CD4-positive, alpha-beta T cell (primary cell): ENCODE data around the gene ROBO2. TPM values are rescaled to one million over a fixed set of nuclear protein-coding genes. Genes with fewer than 3 reads are reported as not detected.

ENCODE experiments used
- ATAC-seq: fragments of 200-7000 bp; cut with Tn5 transposase; one replicate; pipeline ENCODE4 v1.10.0; 2022; ENCODE audit warnings: mild to moderate bottlenecking; ENCODE audit not compliant: poor library complexity
- CTCF ChIA-PET: fragments of 350-600 bp; sonication (Branson Sonifier 250); formaldehyde crosslinking; loops from one replicate; lab custom pipeline; 2021; ENCODE audit warnings: antibody characterized with exemption, inconsistent platforms; lab: Charles Lee
- POLR2A ChIA-PET: fragments of 350-600 bp; sonication (Branson Sonifier 250); formaldehyde crosslinking; loops from one replicate; lab custom pipeline; 2021; ENCODE audit warnings: antibody characterized with exemption, inconsistent platforms; lab: Charles Lee
- DNase-seq, 14 experiments: peaks; one replicate each; pipeline ENCODE4 v3.0.0-alpha.2; 2013 to 2020; ENCODE audit warnings: mixed read lengths in 2 of 14
- H3K27ac ChIP-seq, 2 donors: one replicate each; pipeline versions ENCODE4 v1.5.1 to v1.7.0; 2013; ENCODE audit warnings: low read length in 2 of 2, low read depth in 1 of 2, mild to moderate bottlenecking in 1 of 2
- H3K27me3 ChIP-seq, 2 experiments: 1 replicate in 1 of 2; 2 replicates in 1 of 2; pipeline versions ENCODE4 v1.6.1 to v1.7.0; 2013; ENCODE audit warnings: low read length in 2 of 2, control low read depth in 1 of 2, mild to moderate bottlenecking in 1 of 2, moderate library complexity in 1 of 2; ENCODE audit not compliant: insufficient read depth in 2 of 2, control insufficient read depth in 1 of 2
- H3K36me3 ChIP-seq: one replicate; pipeline ENCODE4 v1.6.1; 2013; ENCODE audit warnings: low read length, control low read depth; ENCODE audit not compliant: insufficient read depth
- H3K4me1 ChIP-seq: one replicate; pipeline ENCODE4 v1.6.1; 2013; ENCODE audit warnings: low read length, control low read depth; ENCODE audit not compliant: insufficient read depth
- H3K4me3 ChIP-seq: one replicate; pipeline ENCODE4 v1.5.1; 2013; ENCODE audit warnings: mild to moderate bottlenecking, low read length, moderate library complexity
- H3K9me3 ChIP-seq, 2 experiments: 1 replicate in 1 of 2; 2 replicates in 1 of 2; pipeline versions ENCODE4 v1.6.1 to v1.7.0; 2013; ENCODE audit warnings: low read length in 2 of 2, mild to moderate bottlenecking in 2 of 2, control low read depth in 1 of 2, moderate library complexity in 1 of 2; ENCODE audit not compliant: control insufficient read depth in 1 of 2, insufficient read depth in 1 of 2
- H3K27ac Mint-ChIP-seq: one replicate; pipeline ENCODE4 v1.8.0; 2020; ENCODE audit warnings: mixed read lengths
- H3K27me3 Mint-ChIP-seq: one replicate; pipeline ENCODE4 v1.8.0; 2021; ENCODE audit warnings: mixed read lengths
- H3K36me3 Mint-ChIP-seq: one replicate; pipeline ENCODE4 v1.8.0; 2021; ENCODE audit warnings: low read depth, mixed read lengths
- H3K4me1 Mint-ChIP-seq: one replicate; pipeline ENCODE4 v1.8.0; 2021; ENCODE audit warnings: low read depth, mixed read lengths
- H3K4me3 Mint-ChIP-seq: one replicate; pipeline ENCODE4 v1.8.0; 2020; ENCODE audit warnings: mild to moderate bottlenecking, mixed read lengths
- H3K9me3 Mint-ChIP-seq: one replicate; pipeline ENCODE4 v1.8.0; 2020; ENCODE audit warnings: mixed read lengths
- intact Hi-C, 2 experiments: fragments of 100-400 bp; cut with DNase I in 1 of 2; cut with micrococcal nuclease in 1 of 2; formaldehyde crosslinking; loops; one replicate each; pipeline versions ENCODE4 v1.15.1 to v1.9.0; 2023 to 2025; cut with DNase I, micrococcal nuclease
- total RNA-seq, 174 experiments: library from RNA in 2 of 174; stranded (reverse) in 2 of 174; gene quantifications; one replicate each; pipeline ENCODE4 v1.2.3 and lab custom pipeline; 2021 to 2026
- TF ChIP-seq, protein P1 (sequence below): fragments of 200-600 bp; IDR thresholded peaks from one replicate; pipeline ENCODE4 v1.8.0; 2022; ENCODE audit warnings: antibody characterized with exemption, mild to moderate bottlenecking

ROBO2 gene
- total RNA-seq, 2 experiments from 2014 or later, result not detected

DNA sequence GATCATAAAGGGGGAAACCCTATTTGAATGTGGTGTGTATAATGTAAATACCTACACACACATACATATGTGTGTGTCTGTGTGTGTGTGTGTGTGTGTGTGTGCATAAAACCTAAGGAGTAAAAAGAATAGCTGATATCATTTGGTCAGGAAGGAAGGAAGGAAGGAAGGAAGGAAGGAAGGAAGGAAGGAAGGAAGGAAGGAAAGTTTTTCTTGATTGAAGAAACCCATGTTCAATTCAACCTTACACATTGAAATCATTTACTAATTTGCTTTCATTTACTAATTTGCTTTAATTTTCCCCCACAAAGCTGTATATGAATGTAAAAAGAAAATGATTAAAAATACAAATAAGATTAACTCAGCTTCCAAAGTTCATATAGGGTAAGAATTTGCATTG lies 386.6 kb downstream of the ROBO2 start:
- no peaks in the 10 kb centered on the region for H3K36me3 Mint-ChIP-seq
- DNase-seq (no peak), ATAC-seq (no peak)
- ChIA-PET POLR2A (no interaction called here), CTCF (no interaction called here)
- TF ChIP-seq, protein P1, sequence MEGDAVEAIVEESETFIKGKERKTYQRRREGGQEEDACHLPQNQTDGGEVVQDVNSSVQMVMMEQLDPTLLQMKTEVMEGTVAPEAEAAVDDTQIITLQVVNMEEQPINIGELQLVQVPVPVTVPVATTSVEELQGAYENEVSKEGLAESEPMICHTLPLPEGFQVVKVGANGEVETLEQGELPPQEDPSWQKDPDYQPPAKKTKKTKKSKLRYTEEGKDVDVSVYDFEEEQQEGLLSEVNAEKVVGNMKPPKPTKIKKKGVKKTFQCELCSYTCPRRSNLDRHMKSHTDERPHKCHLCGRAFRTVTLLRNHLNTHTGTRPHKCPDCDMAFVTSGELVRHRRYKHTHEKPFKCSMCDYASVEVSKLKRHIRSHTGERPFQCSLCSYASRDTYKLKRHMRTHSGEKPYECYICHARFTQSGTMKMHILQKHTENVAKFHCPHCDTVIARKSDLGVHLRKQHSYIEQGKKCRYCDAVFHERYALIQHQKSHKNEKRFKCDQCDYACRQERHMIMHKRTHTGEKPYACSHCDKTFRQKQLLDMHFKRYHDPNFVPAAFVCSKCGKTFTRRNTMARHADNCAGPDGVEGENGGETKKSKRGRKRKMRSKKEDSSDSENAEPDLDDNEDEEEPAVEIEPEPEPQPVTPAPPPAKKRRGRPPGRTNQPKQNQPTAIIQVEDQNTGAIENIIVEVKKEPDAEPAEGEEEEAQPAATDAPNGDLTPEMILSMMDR, result no peak
- no peaks in the 10 kb centered on the region for H3K36me3 ChIP-seq
- no peaks in the 10 kb centered on the region for H3K27me3 Mint-ChIP-seq
- no peak overlapping the region for H3K27ac Mint-ChIP-seq
- no peak overlapping the region for H3K4me3 Mint-ChIP-seq
- H3K4me1 Mint-ChIP-seq, result no peaks in the 10 kb centered on the region
- H3K27ac ChIP-seq, result no peak overlapping the region
- intact Hi-C loops, result no loop called here
- H3K27me3 ChIP-seq, result no peaks in the 10 kb centered on the region
- peaks cover 8% of the 10 kb centered on the region for H3K9me3 Mint-ChIP-seq
- H3K9me3 ChIP-seq, result peaks cover 0 to 5% of the 10 kb centered on the region in 2 experiments
- H3K4me3 ChIP-seq, result no peak overlapping the region
- no peaks in the 10 kb centered on the region for H3K4me1 ChIP-seq

DNA sequence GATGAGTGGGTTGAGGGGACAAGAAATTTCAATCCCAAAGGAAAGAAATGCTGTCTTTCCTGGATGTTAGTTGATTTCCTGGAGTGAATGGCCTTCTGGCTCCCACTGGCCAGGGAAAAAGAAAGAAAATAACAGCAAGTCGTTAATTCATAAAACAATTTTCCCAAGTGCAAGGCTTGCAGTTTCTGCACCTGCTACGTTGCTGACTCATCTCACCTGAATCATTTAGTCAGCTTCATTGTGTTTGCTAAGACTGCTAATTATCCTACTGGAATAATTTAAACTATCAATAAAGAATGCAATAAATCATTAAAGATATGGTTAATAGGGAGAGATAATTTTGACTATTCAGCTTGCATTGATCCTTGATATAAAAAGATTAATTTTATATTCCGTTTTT lies 387.6 kb downstream of the ROBO2 start:
- Mint-ChIP-seq H3K27me3 (no peaks in the 10 kb centered on the region), H3K4me1 (no peaks in the 10 kb centered on the region), H3K36me3 (no peaks in the 10 kb centered on the region), H3K4me3 (no peak overlapping the region), H3K9me3 (peaks cover 8% of the 10 kb centered on the region), H3K27ac (no peak overlapping the region)
- ChIA-PET CTCF (no interaction called here), POLR2A (no interaction called here)
- ATAC-seq (no peak), DNase-seq (no peak)
- Histone ChIP-seq H3K27ac (no peak overlapping the region), H3K27me3 (no peaks in the 10 kb centered on the region), H3K36me3 (no peaks in the 10 kb centered on the region), H3K4me3 (no peak overlapping the region), H3K9me3 (peaks cover 0 to 5% of the 10 kb centered on the region in 2 experiments), H3K4me1 (no peaks in the 10 kb centered on the region)
- intact Hi-C loops, result no loop called here
- TF ChIP-seq, protein P1, result no peak

DNA sequence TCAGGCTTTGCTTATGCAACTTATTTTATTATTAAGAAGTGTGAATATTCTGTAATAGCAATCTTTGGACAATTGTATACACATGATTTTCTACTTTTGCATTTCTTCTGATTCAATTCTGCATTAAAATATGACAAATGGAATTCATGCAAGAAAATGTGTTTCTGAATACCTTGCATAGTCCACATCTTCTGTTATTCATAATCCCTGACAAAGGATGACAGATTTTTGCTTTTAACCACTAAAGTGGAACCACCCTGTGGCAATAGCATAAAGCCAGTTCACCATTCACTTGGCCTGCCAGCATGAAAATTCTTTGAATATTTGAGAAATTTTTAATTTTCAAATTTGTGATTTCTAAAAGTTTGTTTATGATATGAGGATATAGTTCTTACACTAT lies 397.0 kb downstream of the ROBO2 start:
- Mint-ChIP-seq H3K27me3 (no peaks in the 10 kb centered on the region), H3K36me3 (no peaks in the 10 kb centered on the region), H3K9me3 (peaks cover 9% of the 10 kb centered on the region), H3K4me3 (no peak overlapping the region), H3K27ac (no peak overlapping the region), H3K4me1 (no peaks in the 10 kb centered on the region)
- Histone ChIP-seq H3K9me3 (peaks cover 0 to 1% of the 10 kb centered on the region in 2 experiments), H3K4me3 (no peak overlapping the region), H3K36me3 (no peaks in the 10 kb centered on the region), H3K4me1 (no peaks in the 10 kb centered on the region), H3K27ac (no peak overlapping the region), H3K27me3 (no peaks in the 10 kb centered on the region)
- intact Hi-C loops, result no loop called here
- no peak for DNase-seq
- ChIA-PET CTCF (no interaction called here), POLR2A (no interaction called here)
- ATAC-seq, result no peak
- TF ChIP-seq, protein P1, result no peak
